CD14-positive monocyte (primary cell): ENCODE data around the gene RGL1. TPM values are rescaled to one million over a fixed set of nuclear protein-coding genes. Genes with fewer than 3 reads are reported as not detected.
A peak's percentile ranks its signal among the peaks of the same experiment; 100 is the strongest.

ENCODE experiments used
- DNase-seq, 3 donors: peaks; one replicate each; pipeline ENCODE4 v3.0.0-alpha.2; 2011 to 2022
- H2AFZ ChIP-seq: 2 replicates; pipeline ENCODE4 v1.6.0; 2012; ENCODE audit warnings: mild to moderate bottlenecking, low read depth, low read length, inconsistent platforms; ENCODE audit not compliant: insufficient read depth, poor library complexity, severe bottlenecking
- H3K27ac ChIP-seq, 2 donors: 1 replicate in 1 of 2; 2 replicates in 1 of 2; pipeline ENCODE4 v1.5.1; 2012 to 2013; ENCODE audit warnings: low read length in 2 of 2, control low read depth in 1 of 2, inconsistent platforms in 1 of 2, low read depth in 1 of 2, mild to moderate bottlenecking in 1 of 2
- H3K27me3 ChIP-seq, 2 donors: one replicate each; pipeline versions ENCODE4 v1.6.0 to v1.6.1; 2011 to 2013; ENCODE audit warnings: low read length in 2 of 2; ENCODE audit not compliant: control insufficient read depth in 2 of 2, insufficient read depth in 2 of 2
- H3K36me3 ChIP-seq, 2 donors: replicated peaks in 1 of 2; 1 replicate in 1 of 2; 2 replicates in 1 of 2; pipeline versions ENCODE4 v1.5.1 to v1.6.1; 2012 to 2013; ENCODE audit warnings: low read length in 2 of 2, control low read depth in 1 of 2, inconsistent platforms in 1 of 2, mild to moderate bottlenecking in 1 of 2; ENCODE audit not compliant: insufficient read depth in 2 of 2, control insufficient read depth in 1 of 2
- H3K4me1 ChIP-seq, 2 donors: 1 replicate in 1 of 2; 2 replicates in 1 of 2; pipeline versions ENCODE4 v1.5.1 to v1.6.1; 2012 to 2013; ENCODE audit warnings: low read length in 2 of 2, control low read depth in 1 of 2, inconsistent platforms in 1 of 2, mild to moderate bottlenecking in 1 of 2, moderate library complexity in 1 of 2; ENCODE audit not compliant: insufficient read depth in 2 of 2, control insufficient read depth in 1 of 2
- H3K4me2 ChIP-seq: replicated peaks from 2 replicates; pipeline ENCODE3; 2012; ENCODE audit warnings: low read length, moderate library complexity, mild to moderate bottlenecking; ENCODE audit not compliant: poor library complexity, severe bottlenecking; ENCODE audit errors: extremely low read depth
- H3K4me3 ChIP-seq, 3 experiments: fragments of 200-600 bp in 1 of 3; sonication (generic) in 1 of 3; replicated peaks in 1 of 3; 1 replicate in 2 of 3; 2 replicates in 1 of 3; pipeline ENCODE4 v1.5.1; 2011 to 2013; ENCODE audit warnings: low read length in 3 of 3, mild to moderate bottlenecking in 3 of 3, control low read depth in 2 of 3, low read depth in 2 of 3, inconsistent platforms in 1 of 3, moderate library complexity in 1 of 3
- H3K79me2 ChIP-seq: 2 replicates; pipeline ENCODE4 v1.6.0; 2012; ENCODE audit warnings: mild to moderate bottlenecking, control low read depth, inconsistent platforms, low read length, moderate library complexity; ENCODE audit not compliant: insufficient read depth
- H3K9ac ChIP-seq: 2 replicates; pipeline ENCODE4 v1.6.0; 2017; ENCODE audit warnings: low read length, mild to moderate bottlenecking; ENCODE audit not compliant: insufficient read depth, poor library complexity, severe bottlenecking
- H3K9me3 ChIP-seq, 2 donors: replicated peaks in 1 of 2; 1 replicate in 1 of 2; 2 replicates in 1 of 2; pipeline versions ENCODE4 v1.5.1 to v1.6.1; 2012 to 2013; ENCODE audit warnings: low read length in 2 of 2, control low read depth in 1 of 2; ENCODE audit not compliant: control insufficient read depth in 1 of 2, insufficient read depth in 1 of 2
- H4K20me1 ChIP-seq: 2 replicates; pipeline ENCODE4 v1.6.0; 2012; ENCODE audit warnings: mild to moderate bottlenecking, low read length, control low read depth, moderate library complexity; ENCODE audit not compliant: insufficient read depth
- H3K27ac Mint-ChIP-seq, 7 donors: one replicate each; pipeline ENCODE4 v1.8.0; 2020; ENCODE audit warnings: mild to moderate bottlenecking in 7 of 7, mixed read lengths in 7 of 7, moderate library complexity in 6 of 7, inconsistent platforms in 2 of 7
- H3K27me3 Mint-ChIP-seq, 3 donors: one replicate each; pipeline ENCODE4 v1.8.0; 2021 to 2022; ENCODE audit warnings: low read depth in 3 of 3, mild to moderate bottlenecking in 3 of 3, mixed read lengths in 3 of 3, moderate library complexity in 3 of 3, inconsistent platforms in 1 of 3
- H3K36me3 Mint-ChIP-seq, 2 donors: one replicate each; pipeline ENCODE4 v1.8.0; 2020; ENCODE audit warnings: mixed read lengths in 2 of 2, inconsistent platforms in 1 of 2, mild to moderate bottlenecking in 1 of 2
- H3K4me1 Mint-ChIP-seq: one replicate; pipeline ENCODE4 v1.8.0; 2020; ENCODE audit warnings: mild to moderate bottlenecking, mixed read lengths
- H3K4me3 Mint-ChIP-seq, 2 donors: one replicate each; pipeline ENCODE4 v1.8.0; 2020; ENCODE audit warnings: mild to moderate bottlenecking in 2 of 2, mixed read lengths in 2 of 2, moderate library complexity in 1 of 2
- H3K9me3 Mint-ChIP-seq, 7 donors: one replicate each; pipeline ENCODE4 v1.8.0; 2020 to 2022; ENCODE audit warnings: mixed read lengths in 7 of 7, mild to moderate bottlenecking in 6 of 7, moderate library complexity in 6 of 7, inconsistent platforms in 2 of 7
- CTCF ChIP-seq: fragments of 200-600 bp; IDR thresholded peaks from one replicate; pipeline ENCODE4 v1.8.0; 2022; ENCODE audit warnings: antibody characterized with exemption, mild to moderate bottlenecking
- WGBS: methylation state at CpG from one replicate; pipeline ENCODE4 v1.1.5; 2013; ENCODE audit warnings: missing lambda C conversion rate; ENCODE audit not compliant: insufficient coverage; 5-methylcytosine and 5-hydroxymethylcytosine counted together
- intact Hi-C, 2 donors: fragments of 100-400 bp; cut with micrococcal nuclease; formaldehyde crosslinking; loops; one replicate each; pipeline versions ENCODE4 v1.15.0 to v1.15.1; 2023
- polyA plus RNA-seq, 3 donors: library from polyadenylated mRNA; depleted of rRNA in 1 of 3; unstranded in 2 of 3; stranded (reverse) in 1 of 3; fragments of 300-500 nt in 2 of 3; fragments of >200 nt in 1 of 3; fragmentation: Illumina TruSeq in 2 of 3; gene quantifications; 1 replicate in 2 of 3; 2 replicates in 1 of 3; pipeline ENCODE4 v1.2.3, GENCODE V29; 2012 to 2021

RGL1 gene
- polyA plus RNA-seq, 3 donors = 1.2 to 3.3 (median 2.0) TPM

DNA sequence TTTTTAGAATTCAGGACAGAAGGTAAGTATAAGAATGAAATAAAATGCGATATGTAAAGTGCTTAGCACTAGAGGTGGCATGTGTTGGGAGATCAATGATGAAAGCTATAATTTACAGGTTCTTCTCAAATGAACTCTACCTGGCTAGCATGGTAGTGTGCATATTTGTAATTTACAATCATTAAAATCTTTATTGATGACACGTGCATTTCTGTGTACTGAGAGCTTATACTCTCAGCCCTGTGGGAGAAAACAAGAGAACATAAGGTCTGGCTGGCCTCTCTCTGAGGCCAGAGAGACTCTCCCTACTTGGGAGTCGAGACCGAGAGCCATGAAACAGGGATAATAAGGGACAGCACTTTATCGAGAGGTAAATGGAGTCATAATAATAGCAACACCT lies 156.2 kb downstream of the RGL1 start:
- no peaks in the 10 kb centered on the region for H3K27me3 ChIP-seq
- intact Hi-C loops = no loop called here
- peaks cover 0 to 2% (median 0%) of the 10 kb centered on the region in 7 donors for H3K9me3 Mint-ChIP-seq
- no peak overlapping the region for H3K4me3 ChIP-seq
- no CpG with 5 or more reads among the region's 5 CpGs for WGBS
- peaks cover 0 to 4% of the 10 kb centered on the region in 2 donors for H3K36me3 Mint-ChIP-seq
- no peaks in the 10 kb centered on the region for H3K79me2 ChIP-seq
- no peak overlapping the region for H3K4me2 ChIP-seq
- H4K20me1 ChIP-seq = no peaks in the 10 kb centered on the region
- no peak for TF ChIP-seq CTCF
- H3K4me1 ChIP-seq = peaks cover 12 to 13% of the 10 kb centered on the region in 2 donors
- no peaks in the 10 kb centered on the region for H3K36me3 ChIP-seq
- DNase-seq = no peak
- H3K9ac ChIP-seq = no peak overlapping the region
- H3K4me3 Mint-ChIP-seq = no peak overlapping the region
- no peaks in the 10 kb centered on the region for H3K9me3 ChIP-seq
- no peak overlapping the region for H3K27ac ChIP-seq
- peaks cover 6% of the 10 kb centered on the region for H3K4me1 Mint-ChIP-seq
- H3K27ac Mint-ChIP-seq = no peak overlapping the region
- peaks cover 0 to 1% (median 0%) of the 10 kb centered on the region in 3 donors for H3K27me3 Mint-ChIP-seq
- H2AFZ ChIP-seq = no peak overlapping the region

GRCh38 chr1:183962903-183963302 lies 158.0 kb downstream of the RGL1 start:
- H3K4me3 ChIP-seq = no peak overlapping the region
- H3K27ac ChIP-seq = no peak overlapping the region
- no peak overlapping the region for H3K4me2 ChIP-seq
- no peak for DNase-seq
- no peak overlapping the region for H3K9ac ChIP-seq
- no peaks in the 10 kb centered on the region for H3K4me1 ChIP-seq
- peaks cover 0 to 4% of the 10 kb centered on the region in 2 donors for H3K36me3 Mint-ChIP-seq
- peak overlapping the region in 1 of 7 donors; percentile 21 for H3K27ac Mint-ChIP-seq
- H3K9me3 ChIP-seq = no peaks in the 10 kb centered on the region
- no peaks in the 10 kb centered on the region for H3K79me2 ChIP-seq
- H3K4me1 Mint-ChIP-seq = no peaks in the 10 kb centered on the region
- H3K36me3 ChIP-seq = no peaks in the 10 kb centered on the region
- WGBS = 100% methylated on average over 1 of the region's 3 CpGs
- H3K27me3 ChIP-seq = no peaks in the 10 kb centered on the region
- H4K20me1 ChIP-seq = no peaks in the 10 kb centered on the region
- intact Hi-C loops = no loop called here
- no peak overlapping the region for H3K4me3 Mint-ChIP-seq
- H3K27me3 Mint-ChIP-seq = peaks cover 0 to 1% (median 0%) of the 10 kb centered on the region in 3 donors
- TF ChIP-seq CTCF = no peak
- H2AFZ ChIP-seq = no peak overlapping the region
- peaks cover 0 to 2% (median 0%) of the 10 kb centered on the region in 7 donors for H3K9me3 Mint-ChIP-seq
